ENCODE data around the gene PYROXD2. TPM values are rescaled to one million over a fixed set of nuclear protein-coding genes. Genes with fewer than 3 reads are reported as not detected.

Gene PYROXD2
- total RNA-seq (ENCODE audit: low replicate concordance) = 7.3 and 16.7 TPM in 2 replicates

DNA sequence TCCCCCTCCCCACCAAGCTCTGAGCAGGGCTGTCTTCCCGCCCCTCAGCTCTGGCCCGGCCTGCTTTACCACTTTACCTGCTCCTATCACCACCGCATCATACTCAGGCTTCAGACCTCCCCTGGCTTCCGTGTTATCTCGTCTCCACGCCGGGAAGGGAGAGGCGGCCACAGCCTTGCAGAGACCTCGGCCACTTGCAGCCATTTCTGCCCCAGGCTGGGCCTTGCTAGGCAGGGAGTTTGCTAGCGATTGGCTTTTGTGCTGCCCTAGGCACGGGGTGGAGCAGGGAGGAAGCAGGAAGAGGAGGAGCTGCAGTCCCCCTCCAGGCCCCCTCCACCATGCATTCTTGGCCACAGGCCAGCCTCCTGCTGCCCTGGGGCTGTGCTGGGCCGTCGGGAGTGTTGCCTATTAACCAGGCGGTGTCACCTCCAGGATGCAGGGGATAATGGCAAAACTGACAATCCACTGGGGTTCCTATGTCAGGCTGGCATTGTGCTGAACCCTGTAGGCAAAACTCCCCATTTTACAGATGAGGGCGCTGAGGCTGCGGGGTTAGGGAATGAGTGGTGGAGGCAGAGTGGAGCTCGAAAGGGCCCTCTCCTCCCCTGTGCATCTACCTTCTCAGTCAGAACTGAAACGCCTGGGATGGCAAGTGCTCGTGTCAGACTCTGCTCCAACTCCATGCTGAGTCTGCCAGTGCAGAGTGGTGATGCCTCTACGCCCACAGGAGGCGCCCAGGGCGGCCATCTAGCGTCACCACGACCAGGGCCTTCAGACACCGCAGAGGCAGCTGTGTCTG, at the start of gene PYROXD2:
PYROXD2 (minus strand) TSS at position 251 of the 799 bp plus-strand sequence; CDS start at position 204, 47 bp downstream.

DNA sequence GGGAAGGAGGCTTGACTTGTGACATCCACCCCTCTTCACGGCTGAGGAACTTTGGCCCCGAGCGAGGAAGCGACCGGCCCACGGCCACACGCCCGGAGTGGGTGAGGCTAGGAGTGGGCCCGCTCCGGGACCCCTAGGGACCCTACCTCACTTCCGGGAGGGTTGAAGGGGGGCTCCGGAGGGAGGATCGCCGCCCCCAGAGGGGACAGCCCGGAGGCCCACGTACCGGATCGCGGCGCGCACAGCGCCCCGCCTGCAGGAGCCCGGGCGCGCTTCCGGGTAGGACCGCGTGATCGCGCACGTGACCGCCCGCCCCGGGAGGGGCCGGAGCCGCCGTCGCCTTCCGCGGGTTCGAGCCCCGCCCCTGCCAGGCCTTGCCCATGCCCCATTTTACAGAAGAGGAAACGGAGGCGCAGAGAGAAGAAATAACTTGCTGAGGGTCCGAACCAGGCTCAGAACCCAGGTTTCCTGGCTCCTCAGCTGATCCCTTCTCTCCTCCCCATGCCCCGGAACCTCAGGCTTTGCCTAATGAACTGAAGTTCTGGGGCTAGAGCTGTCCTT, 31.8 kb upstream of the PYROXD2 start, which contains the start of gene HPS1:
HPS1 (minus strand) TSS at position 275 of the 561 bp plus-strand sequence. CDS start 3,695 bp downstream, outside the sequence.

Other genes with a start within 250 kb of the PYROXD2 start
- 18.6 and 122 TPM in 2 replicates for gene LOXL4, start 147.0 kb downstream of the PYROXD2 start, total RNA-seq (ENCODE audit: low replicate concordance)
- 18.6 and 31.1 TPM in 2 replicates for gene HPS1, start 31.8 kb upstream of the PYROXD2 start, total RNA-seq (ENCODE audit: low replicate concordance)

Data from smooth muscle cell of the coronary artery (primary cell).